ENCODE data around the gene IPO13.

IPO13 gene

DNA sequence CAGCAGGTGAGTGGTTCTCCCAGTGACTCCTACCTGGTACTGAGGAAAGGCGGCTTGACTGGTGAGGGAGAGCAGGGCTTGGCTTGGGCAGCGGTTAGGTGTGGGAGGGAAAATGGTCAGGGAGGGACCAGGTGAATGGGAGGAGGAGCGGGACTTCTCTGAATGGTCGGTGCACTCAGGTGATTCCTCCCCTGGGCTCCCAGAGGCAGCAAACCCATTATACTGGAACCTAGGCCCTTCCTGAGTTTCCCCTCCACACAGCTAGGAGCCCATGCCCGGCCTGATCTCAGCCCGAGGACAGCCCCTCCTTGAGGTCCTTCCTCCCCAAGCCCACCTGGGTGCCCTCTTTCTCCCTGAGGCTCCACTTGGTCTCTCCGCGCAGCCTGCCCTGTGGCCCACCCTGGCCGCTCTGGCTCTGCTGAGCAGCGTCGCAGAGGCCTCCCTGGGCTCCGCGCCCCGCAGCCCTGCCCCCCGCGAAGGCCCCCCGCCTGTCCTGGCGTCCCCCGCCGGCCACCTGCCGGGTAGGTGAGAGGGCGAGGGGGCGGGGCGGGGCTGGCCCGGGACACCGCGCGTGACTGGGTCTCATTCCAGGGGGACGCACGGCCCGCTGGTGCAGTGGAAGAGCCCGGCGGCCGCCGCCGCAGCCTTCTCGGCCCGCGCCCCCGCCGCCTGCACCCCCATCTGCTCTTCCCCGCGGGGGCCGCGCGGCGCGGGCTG, 10.9 kb upstream of the IPO13 start:
- Histone ChIP-seq H3K79me2 (ENCODE audit: insufficient read depth, low read length) (no peaks in the 10 kb centered on the region), H3K4me1 (ENCODE audit: insufficient read depth, low read length, poor library complexity, severe bottlenecking) (no peaks in the 10 kb centered on the region), H3K4me2 (ENCODE audit: low read depth, low read length, poor library complexity, severe bottlenecking) (no peak overlapping the region), H2AFZ (ENCODE audit: low read length) (no peak overlapping the region), H3K36me3 (ENCODE audit: insufficient read depth, low read length) (no peaks in the 10 kb centered on the region), H3K4me3 (ENCODE audit: low read length, poor library complexity, severe bottlenecking) (no peak overlapping the region), H3K9ac (ENCODE audit: low read depth, low read length, poor library complexity, severe bottlenecking) (no peak overlapping the region), H3K9me3 (ENCODE audit: insufficient read depth, low read depth, low read length) (no peaks in the 10 kb centered on the region), H3K9me2 (replicated peaks; ENCODE audit: low read depth, low read length) (no peaks in the 10 kb centered on the region), H3F3A (ENCODE audit: low read depth) (no peaks in the 10 kb centered on the region), H3K27me3 (ENCODE audit: insufficient read depth, low read length, poor library complexity, severe bottlenecking) (no peaks in the 10 kb centered on the region), H4K20me1 (ENCODE audit: insufficient read depth, low read length, poor library complexity, severe bottlenecking) (no peaks in the 10 kb centered on the region)
- TF ChIP-seq, protein P1, sequence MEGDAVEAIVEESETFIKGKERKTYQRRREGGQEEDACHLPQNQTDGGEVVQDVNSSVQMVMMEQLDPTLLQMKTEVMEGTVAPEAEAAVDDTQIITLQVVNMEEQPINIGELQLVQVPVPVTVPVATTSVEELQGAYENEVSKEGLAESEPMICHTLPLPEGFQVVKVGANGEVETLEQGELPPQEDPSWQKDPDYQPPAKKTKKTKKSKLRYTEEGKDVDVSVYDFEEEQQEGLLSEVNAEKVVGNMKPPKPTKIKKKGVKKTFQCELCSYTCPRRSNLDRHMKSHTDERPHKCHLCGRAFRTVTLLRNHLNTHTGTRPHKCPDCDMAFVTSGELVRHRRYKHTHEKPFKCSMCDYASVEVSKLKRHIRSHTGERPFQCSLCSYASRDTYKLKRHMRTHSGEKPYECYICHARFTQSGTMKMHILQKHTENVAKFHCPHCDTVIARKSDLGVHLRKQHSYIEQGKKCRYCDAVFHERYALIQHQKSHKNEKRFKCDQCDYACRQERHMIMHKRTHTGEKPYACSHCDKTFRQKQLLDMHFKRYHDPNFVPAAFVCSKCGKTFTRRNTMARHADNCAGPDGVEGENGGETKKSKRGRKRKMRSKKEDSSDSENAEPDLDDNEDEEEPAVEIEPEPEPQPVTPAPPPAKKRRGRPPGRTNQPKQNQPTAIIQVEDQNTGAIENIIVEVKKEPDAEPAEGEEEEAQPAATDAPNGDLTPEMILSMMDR (conservative IDR thresholded peaks at IDR 0.05; ENCODE audit: low read length): no peak
- no peak for TF ChIP-seq EZH2phosphoT487 (IDR thresholded peaks at IDR 0.05; ENCODE audit: borderline replicate concordance)

DNA sequence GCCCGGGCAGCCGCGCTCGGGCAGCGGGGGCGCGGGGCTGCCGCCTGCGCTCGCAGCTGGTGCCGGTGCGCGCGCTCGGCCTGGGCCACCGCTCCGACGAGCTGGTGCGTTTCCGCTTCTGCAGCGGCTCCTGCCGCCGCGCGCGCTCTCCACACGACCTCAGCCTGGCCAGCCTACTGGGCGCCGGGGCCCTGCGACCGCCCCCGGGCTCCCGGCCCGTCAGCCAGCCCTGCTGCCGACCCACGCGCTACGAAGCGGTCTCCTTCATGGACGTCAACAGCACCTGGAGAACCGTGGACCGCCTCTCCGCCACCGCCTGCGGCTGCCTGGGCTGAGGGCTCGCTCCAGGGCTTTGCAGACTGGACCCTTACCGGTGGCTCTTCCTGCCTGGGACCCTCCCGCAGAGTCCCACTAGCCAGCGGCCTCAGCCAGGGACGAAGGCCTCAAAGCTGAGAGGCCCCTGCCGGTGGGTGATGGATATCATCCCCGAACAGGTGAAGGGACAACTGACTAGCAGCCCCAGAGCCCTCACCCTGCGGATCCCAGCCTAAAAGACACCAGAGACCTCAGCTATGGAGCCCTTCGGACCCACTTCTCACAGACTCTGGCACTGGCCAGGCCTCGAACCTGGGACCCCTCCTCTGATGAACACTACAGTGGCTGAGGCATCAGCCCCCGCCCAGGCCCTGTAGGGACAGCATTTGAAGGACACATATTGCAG, 10.2 kb upstream of the IPO13 start:
- no peaks in the 10 kb centered on the region for H3K9me2 ChIP-seq (replicated peaks; ENCODE audit: low read depth, low read length)
- H3K4me3 ChIP-seq (ENCODE audit: low read length, poor library complexity, severe bottlenecking): peak overlapping the region; percentile 49
- no peaks in the 10 kb centered on the region for H3K79me2 ChIP-seq (ENCODE audit: insufficient read depth, low read length)
- no peak overlapping the region; the same call in 1 of the 2 replicates for H2AFZ ChIP-seq (ENCODE audit: low read length)
- no peaks in the 10 kb centered on the region for H3F3A ChIP-seq (ENCODE audit: low read depth)
- H3K36me3 ChIP-seq (ENCODE audit: insufficient read depth, low read length): no peaks in the 10 kb centered on the region
- H3K4me1 ChIP-seq (ENCODE audit: insufficient read depth, low read length, poor library complexity, severe bottlenecking): no peaks in the 10 kb centered on the region
- TF ChIP-seq, protein P1 (conservative IDR thresholded peaks at IDR 0.05; ENCODE audit: low read length): no peak; the same call in 1 of the 2 replicates
- TF ChIP-seq EZH2phosphoT487 (IDR thresholded peaks at IDR 0.05; ENCODE audit: borderline replicate concordance): no peak
- no peaks in the 10 kb centered on the region for H3K27me3 ChIP-seq (ENCODE audit: insufficient read depth, low read length, poor library complexity, severe bottlenecking)
- no peaks in the 10 kb centered on the region for H4K20me1 ChIP-seq (ENCODE audit: insufficient read depth, low read length, poor library complexity, severe bottlenecking)
- no peaks in the 10 kb centered on the region for H3K9me3 ChIP-seq (ENCODE audit: insufficient read depth, low read depth, low read length)
- H3K4me2 ChIP-seq (ENCODE audit: low read depth, low read length, poor library complexity, severe bottlenecking): peak overlapping the region; percentile 51
- H3K9ac ChIP-seq (ENCODE audit: low read depth, low read length, poor library complexity, severe bottlenecking): no peak overlapping the region

DNA sequence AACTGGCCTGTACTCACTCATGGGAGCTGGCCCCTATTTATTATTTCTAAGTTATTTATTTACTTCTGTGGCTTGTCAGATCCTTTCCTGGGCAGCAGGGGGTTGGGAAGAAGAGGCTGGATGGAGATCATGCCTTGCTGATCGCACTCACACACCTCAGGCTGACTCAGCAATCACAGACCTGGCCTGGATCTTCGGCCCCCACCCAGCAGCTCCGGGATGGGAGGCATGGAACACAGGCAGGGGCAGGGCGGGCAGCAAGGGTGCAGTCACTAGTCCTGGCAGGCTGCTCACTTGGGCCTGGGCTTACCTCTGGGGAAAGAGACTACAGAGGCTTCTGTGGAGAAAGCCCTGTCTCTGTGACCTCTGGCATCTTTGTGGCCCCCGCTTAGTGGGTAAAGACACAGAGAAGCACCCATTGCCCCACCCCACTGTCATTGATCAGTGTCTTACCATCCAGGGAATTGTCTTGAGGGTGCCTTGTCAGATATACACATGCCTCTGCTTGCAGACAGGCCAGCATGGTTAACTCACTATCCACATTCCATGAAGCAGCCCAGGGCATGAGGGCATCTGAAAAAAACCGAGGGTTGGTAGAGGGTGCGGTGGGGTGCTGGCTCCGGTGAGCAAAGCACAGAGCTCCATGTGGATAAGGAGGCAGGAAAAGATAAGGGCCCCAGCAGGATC, 9.4 kb upstream of the IPO13 start:
- no peak overlapping the region for H2AFZ ChIP-seq (ENCODE audit: low read length)
- H3K36me3 ChIP-seq (ENCODE audit: insufficient read depth, low read length): no peaks in the 10 kb centered on the region
- no peaks in the 10 kb centered on the region for H3F3A ChIP-seq (ENCODE audit: low read depth)
- no peak overlapping the region for H3K4me3 ChIP-seq (ENCODE audit: low read length, poor library complexity, severe bottlenecking)
- no peaks in the 10 kb centered on the region for H3K9me3 ChIP-seq (ENCODE audit: insufficient read depth, low read depth, low read length)
- no peaks in the 10 kb centered on the region for H4K20me1 ChIP-seq (ENCODE audit: insufficient read depth, low read length, poor library complexity, severe bottlenecking)
- no peak overlapping the region for H3K9ac ChIP-seq (ENCODE audit: low read depth, low read length, poor library complexity, severe bottlenecking)
- no peaks in the 10 kb centered on the region for H3K27me3 ChIP-seq (ENCODE audit: insufficient read depth, low read length, poor library complexity, severe bottlenecking)
- TF ChIP-seq, protein P1 (conservative IDR thresholded peaks at IDR 0.05; ENCODE audit: low read length): no peak
- no peak for TF ChIP-seq EZH2phosphoT487 (IDR thresholded peaks at IDR 0.05; ENCODE audit: borderline replicate concordance)
- no peaks in the 10 kb centered on the region for H3K79me2 ChIP-seq (ENCODE audit: insufficient read depth, low read length)
- H3K9me2 ChIP-seq (replicated peaks; ENCODE audit: low read depth, low read length): no peaks in the 10 kb centered on the region
- no peaks in the 10 kb centered on the region for H3K4me1 ChIP-seq (ENCODE audit: insufficient read depth, low read length, poor library complexity, severe bottlenecking)
- H3K4me2 ChIP-seq (ENCODE audit: low read depth, low read length, poor library complexity, severe bottlenecking): no peak overlapping the region
